Coronary artery (tissue), 2 donors: ENCODE results near the gene SYNGR4.
A peak's percentile ranks its signal among the peaks of the same experiment; 100 is the strongest.

Source experiments
- DNase-seq: peaks from one replicate; pipeline ENCODE4 v3.0.0-alpha.2; 2017; ENCODE audit warnings: low spot score
- H3K27ac ChIP-seq, 2 donors: fragments of 200-600 bp; sonication (generic); one replicate each; pipeline ENCODE4 v1.5.1; 2016 to 2019
- H3K4me3 ChIP-seq: fragments of 200-600 bp; sonication (generic); 2 replicates; pipeline ENCODE4 v1.5.1; 2016; ENCODE audit warnings: mild to moderate bottlenecking, moderate library complexity
- TF ChIP-seq, protein P1 (sequence below): fragments of 200-600 bp; sonication (generic); IDR thresholded peaks from one replicate; pipeline ENCODE4 v1.5.1; 2019; ENCODE audit warnings: antibody characterized with exemption

Gene SYNGR4

DNA sequence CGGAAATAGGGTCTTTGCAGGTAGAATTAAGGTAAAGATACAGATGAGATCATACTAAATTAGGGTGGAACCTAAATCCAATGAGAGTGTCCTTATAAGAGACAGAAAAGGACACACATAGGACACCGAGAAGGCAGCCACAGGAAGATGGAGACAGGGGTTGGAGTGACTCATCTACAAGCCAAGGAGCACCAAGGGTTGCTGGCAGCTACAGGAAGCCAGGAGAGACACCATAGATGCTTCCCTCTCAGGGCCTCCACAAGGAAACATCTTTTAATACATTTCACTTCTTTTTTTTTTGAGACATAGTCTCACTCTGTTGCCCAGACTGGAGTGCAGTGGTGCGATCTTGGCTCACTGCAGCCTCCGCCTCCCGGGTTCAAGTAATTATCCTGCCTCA, 10.5 kb upstream of the SYNGR4 start:
- DNase-seq: no peak
- Histone ChIP-seq H3K4me3 (no peak overlapping the region), H3K27ac (no peak overlapping the region)
- TF ChIP-seq, protein P1, sequence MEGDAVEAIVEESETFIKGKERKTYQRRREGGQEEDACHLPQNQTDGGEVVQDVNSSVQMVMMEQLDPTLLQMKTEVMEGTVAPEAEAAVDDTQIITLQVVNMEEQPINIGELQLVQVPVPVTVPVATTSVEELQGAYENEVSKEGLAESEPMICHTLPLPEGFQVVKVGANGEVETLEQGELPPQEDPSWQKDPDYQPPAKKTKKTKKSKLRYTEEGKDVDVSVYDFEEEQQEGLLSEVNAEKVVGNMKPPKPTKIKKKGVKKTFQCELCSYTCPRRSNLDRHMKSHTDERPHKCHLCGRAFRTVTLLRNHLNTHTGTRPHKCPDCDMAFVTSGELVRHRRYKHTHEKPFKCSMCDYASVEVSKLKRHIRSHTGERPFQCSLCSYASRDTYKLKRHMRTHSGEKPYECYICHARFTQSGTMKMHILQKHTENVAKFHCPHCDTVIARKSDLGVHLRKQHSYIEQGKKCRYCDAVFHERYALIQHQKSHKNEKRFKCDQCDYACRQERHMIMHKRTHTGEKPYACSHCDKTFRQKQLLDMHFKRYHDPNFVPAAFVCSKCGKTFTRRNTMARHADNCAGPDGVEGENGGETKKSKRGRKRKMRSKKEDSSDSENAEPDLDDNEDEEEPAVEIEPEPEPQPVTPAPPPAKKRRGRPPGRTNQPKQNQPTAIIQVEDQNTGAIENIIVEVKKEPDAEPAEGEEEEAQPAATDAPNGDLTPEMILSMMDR: no peak

DNA sequence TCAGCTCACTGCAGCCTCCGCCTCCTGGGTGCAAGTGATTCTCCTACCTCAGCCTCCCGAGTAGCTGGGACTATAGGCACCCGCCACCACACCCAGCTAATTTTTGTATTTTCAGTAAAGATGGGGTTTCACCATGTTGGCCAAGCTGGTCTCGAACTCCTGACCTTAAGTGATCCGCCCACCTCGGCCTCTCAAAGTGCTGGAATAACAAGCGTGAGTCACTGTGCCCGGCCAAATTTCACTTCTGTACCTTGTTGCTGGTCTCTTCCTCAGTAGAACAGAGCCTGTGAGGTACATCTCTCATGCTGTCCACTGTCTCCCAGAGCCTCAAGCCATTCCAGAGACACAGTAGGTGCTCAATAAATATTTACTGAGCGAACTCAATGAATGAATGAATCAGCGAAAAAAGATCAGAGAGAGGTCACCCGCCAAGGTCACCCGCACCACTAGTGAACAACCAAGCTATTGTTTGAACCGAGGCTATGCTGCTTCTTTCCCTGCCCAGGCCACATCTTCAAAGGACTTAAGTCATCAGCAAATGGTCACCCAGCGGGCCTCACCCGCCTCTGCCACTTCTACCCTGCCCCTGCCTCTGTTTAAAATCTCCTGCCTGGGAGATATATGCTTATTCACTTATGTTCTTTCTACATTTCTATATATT, 9.7 kb upstream of the SYNGR4 start:
- no peak overlapping the region for H3K27ac ChIP-seq
- no peak for DNase-seq
- no peak overlapping the region for H3K4me3 ChIP-seq
- TF ChIP-seq, protein P1: no peak

DNA sequence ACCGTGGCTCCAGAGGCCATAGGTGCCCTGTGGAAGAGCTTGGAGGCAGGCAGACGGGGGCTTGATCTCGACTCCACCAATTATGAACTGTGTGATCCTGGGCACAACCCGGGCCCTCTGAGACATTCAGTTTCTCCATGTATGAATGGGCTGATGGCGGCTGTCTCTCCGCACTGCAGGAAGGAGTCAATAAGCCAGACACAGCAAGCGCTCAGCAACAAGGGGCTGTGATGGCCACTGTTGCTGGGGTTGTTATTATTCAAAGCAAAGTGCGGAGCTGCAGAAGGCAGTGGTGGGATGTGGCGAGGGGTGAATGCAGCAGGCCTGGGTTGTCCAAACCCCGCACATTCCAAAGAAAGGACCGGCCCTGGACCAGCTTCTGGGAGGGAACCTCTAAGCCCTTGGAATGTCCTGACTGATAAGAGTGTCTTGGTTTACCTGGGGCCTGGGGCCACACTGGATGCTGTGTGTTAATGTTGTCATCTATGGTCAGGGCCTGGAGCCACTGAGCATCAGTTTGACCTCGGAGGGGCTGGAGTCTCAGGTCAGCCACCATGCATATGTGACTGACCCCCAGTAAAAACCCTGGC, 8.7 kb upstream of the SYNGR4 start:
- no peak for DNase-seq
- TF ChIP-seq, protein P1: no peak
- H3K4me3 ChIP-seq: no peak overlapping the region
- H3K27ac ChIP-seq: no peak overlapping the region

DNA sequence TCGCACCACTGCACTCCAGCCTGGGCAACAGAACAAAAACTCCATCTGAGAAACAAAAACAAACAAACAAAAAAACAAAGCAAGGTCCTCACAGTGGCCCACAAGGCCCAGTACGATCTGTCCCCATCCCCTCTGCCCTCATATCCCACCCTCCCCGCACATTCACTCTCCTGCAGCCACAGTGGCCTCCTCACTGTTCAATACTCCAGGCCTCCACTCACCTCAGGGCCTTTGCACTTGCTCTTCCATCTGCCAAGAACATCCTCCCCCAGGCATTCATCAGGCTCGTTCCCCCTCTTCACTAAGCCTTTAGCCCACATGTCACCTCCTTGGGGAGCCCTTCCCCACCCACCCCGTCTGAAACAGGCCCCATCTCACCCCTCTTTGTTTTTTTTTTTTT, 5.0 kb upstream of the SYNGR4 start:
- Histone ChIP-seq H3K4me3 (no peak overlapping the region), H3K27ac (no peak overlapping the region)
- no peak for DNase-seq
- TF ChIP-seq, protein P1: no peak

DNA sequence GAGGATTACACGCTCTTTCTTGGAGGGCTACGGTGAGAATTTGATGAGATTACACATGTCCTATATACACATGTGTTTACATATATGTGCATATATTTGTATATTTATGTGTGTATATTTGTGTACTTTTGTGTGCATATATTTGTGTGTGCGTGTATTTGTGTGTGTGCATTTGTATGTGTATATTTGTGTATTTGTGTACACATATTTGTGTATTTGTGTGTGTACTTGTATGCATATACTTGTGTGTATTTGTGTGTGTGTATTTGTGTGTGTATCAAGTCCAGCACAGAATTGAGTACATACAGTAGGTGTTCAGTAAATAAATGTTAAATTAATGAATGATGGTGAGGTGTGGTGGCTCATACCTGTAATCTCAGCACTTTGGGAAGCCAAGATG, 2.3 kb upstream of the SYNGR4 start:
- no peak overlapping the region for H3K27ac ChIP-seq
- DNase-seq: no peak
- no peak overlapping the region for H3K4me3 ChIP-seq
- TF ChIP-seq, protein P1: no peak

DNA sequence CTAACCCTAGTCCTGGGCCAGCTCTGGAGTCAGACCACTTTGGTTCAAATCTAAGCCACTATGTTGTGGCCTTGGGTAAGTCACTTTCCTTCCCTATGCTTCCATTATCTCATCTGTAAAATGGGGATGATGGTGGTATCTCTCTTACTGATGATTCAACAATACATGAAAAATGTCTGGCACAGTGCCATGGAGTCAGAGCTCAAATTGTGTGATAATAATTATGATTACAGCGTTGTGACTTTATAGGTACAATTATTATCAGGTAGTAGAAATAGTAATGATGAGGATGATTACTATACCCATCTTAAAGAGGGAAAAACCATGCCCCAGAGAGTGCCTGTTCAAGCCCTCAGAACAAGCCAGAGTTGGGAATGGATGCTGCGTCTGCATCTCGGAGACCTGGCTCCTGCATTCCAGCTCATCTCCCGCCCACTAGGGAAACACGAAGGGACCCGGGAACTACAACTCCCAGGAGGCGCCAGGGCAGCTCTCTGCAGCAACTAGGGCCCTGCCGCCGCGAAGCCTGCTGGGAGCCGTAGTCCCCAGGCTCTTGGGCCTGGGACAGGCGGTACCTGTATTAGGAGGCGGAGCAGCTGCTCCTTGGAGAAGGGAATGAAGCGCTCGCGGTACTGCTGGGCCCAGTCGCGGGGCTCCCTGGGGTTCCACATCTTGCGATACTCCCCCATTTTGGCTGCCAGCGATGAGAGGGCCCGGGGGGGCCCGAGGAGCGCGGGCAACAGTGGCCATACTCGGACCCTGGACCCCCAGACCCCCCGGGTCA, 1.3 kb upstream of the SYNGR4 start:
- Histone ChIP-seq H3K27ac (peak overlapping the region; percentile 89), H3K4me3 (peak overlapping the region; percentile 69)
- TF ChIP-seq, protein P1: no peak
- DNase-seq: peak; percentile 94
